ENCODE data around the gene EYA3. TPM values are rescaled to one million over a fixed set of nuclear protein-coding genes. Genes with fewer than 3 reads are reported as not detected.

Gene EYA3
- total RNA-seq, 1 donor from 2014 or later, result 20.7 TPM

DNA sequence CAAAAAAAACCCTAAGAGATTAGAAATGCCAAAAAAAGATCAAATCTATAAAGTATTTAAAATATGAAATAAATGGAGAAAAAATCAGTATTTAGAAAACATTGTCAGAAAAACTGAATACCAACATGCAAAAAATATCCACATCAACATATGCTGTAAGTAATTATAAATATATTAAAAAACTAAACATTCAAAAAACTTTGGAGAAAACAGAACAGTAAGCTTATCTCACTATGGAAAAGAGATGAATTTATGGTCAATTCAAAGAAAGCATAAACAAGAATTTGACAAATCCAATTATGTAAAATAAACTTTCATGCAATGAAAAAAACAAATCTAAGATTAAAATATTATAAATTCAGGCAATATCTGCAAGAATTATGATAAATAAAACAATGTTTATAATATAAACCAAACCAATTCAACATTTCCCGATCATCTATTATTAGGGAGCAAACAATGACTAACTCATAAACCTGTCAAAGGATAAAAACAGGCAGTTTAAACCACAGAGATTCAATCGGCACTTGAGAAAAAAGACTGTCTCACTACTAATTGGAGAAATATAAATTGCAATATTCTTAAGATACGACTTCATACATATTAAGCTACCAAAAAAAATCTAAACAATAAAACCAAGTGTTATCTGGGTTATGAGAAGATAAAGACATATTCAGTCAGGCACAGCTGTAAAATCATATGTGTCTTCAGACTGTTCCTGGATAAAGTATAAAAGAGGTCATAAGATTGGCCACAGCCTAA is 21.8 kb downstream of the EYA3 start:
- Mint-ChIP-seq H3K9me3 (ENCODE audit: unreplicated experiment) (no peaks in the 10 kb centered on the region), H3K27ac (ENCODE audit: unreplicated experiment) (no peak overlapping the region), H3K4me1 (ENCODE audit: unreplicated experiment) (no peaks in the 10 kb centered on the region), H3K27me3 (ENCODE audit: unreplicated experiment) (no peaks in the 10 kb centered on the region), H3K4me3 (ENCODE audit: unreplicated experiment) (no peak overlapping the region), H3K36me3 (ENCODE audit: low read depth, unreplicated experiment) (no peaks in the 10 kb centered on the region)
- no peak for TF ChIP-seq CTCF (IDR thresholded peaks at IDR 0.05; ENCODE audit: unreplicated experiment)
- DNase-seq (ENCODE audit: low spot score), result no peak

GRCh38 chr1:28064064-28064463 is 24.3 kb downstream of the EYA3 start:
- no peak for DNase-seq (ENCODE audit: low spot score)
- H3K36me3 Mint-ChIP-seq (ENCODE audit: low read depth, unreplicated experiment), result no peaks in the 10 kb centered on the region
- H3K9me3 Mint-ChIP-seq (ENCODE audit: unreplicated experiment), result no peaks in the 10 kb centered on the region
- no peak overlapping the region for H3K27ac Mint-ChIP-seq (ENCODE audit: unreplicated experiment)
- H3K4me1 Mint-ChIP-seq (ENCODE audit: unreplicated experiment), result no peaks in the 10 kb centered on the region
- TF ChIP-seq CTCF (IDR thresholded peaks at IDR 0.05; ENCODE audit: unreplicated experiment), result no peak
- no peaks in the 10 kb centered on the region for H3K27me3 Mint-ChIP-seq (ENCODE audit: unreplicated experiment)
- no peak overlapping the region for H3K4me3 Mint-ChIP-seq (ENCODE audit: unreplicated experiment)

DNA sequence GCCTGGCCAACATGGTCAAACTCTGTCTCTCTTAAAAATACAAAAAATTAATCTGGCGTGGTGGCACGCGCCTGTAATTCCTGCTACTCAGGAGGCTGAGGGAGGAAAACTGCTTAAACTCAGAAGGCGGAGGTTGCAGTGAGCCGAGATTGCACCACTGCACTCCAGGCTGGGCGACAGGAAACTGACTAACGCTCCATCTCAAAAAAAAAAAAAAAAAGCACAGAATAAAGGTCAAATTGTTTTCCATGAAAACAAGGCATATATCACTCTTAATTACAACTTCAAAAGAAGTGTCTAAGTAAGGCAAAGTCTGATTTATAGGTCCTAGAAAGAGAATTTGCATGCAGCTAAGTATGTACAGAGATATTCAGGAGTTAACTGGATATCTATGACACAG is 25.6 kb downstream of the EYA3 start:
- Mint-ChIP-seq H3K36me3 (ENCODE audit: low read depth, unreplicated experiment) (no peaks in the 10 kb centered on the region), H3K9me3 (ENCODE audit: unreplicated experiment) (no peaks in the 10 kb centered on the region), H3K4me3 (ENCODE audit: unreplicated experiment) (no peak overlapping the region), H3K27me3 (ENCODE audit: unreplicated experiment) (no peaks in the 10 kb centered on the region), H3K4me1 (ENCODE audit: unreplicated experiment) (no peaks in the 10 kb centered on the region), H3K27ac (ENCODE audit: unreplicated experiment) (no peak overlapping the region)
- DNase-seq (ENCODE audit: low spot score), result no peak
- no peak for TF ChIP-seq CTCF (IDR thresholded peaks at IDR 0.05; ENCODE audit: unreplicated experiment)

DNA sequence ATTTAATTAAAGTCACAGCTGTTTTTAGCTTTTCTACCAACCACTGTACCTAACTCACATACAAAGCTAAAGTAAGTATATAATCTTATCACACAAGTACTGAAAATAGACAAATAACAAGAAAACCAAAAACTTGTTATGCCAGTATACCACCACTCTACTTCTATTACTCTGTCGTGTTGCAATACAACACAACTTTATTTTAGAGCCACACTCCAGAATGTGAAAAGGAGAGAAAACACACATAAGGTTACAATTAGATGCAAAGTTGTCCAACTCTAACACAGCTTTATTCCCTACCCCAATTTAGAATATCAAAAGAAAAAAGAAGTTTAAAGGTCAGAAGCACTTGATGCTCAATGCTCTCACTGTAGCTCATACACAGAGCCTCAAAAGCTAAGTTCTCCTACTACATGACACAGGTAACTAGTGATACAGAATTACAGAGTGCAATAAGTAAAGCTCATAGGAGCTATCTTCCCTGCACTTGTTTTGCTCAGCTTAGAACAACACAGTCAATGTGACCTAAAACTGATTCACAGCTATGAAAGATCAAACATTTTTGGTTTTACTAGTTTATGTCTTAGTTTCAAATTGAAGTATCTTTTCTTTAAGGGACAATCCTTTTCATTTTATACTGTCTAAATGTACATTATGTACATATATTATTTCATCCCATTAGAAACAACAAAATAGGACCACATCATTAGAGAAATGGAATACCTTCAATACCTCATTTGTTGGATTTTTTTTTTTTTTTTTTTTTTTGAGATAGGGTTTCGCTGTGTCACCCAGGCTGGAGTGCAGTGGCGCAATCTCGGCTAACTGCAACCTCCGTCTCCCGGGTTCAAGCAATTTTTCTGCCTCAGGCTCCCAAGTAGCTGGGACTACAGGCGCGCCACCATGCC is 29.2 kb downstream of the EYA3 start:
- H3K4me1 Mint-ChIP-seq (ENCODE audit: unreplicated experiment), result peaks cover 3% of the 10 kb centered on the region
- no peak for TF ChIP-seq CTCF (IDR thresholded peaks at IDR 0.05; ENCODE audit: unreplicated experiment)
- H3K9me3 Mint-ChIP-seq (ENCODE audit: unreplicated experiment), result no peaks in the 10 kb centered on the region
- no peak for DNase-seq (ENCODE audit: low spot score)
- no peaks in the 10 kb centered on the region for H3K36me3 Mint-ChIP-seq (ENCODE audit: low read depth, unreplicated experiment)
- H3K4me3 Mint-ChIP-seq (ENCODE audit: unreplicated experiment), result no peak overlapping the region
- no peak overlapping the region for H3K27ac Mint-ChIP-seq (ENCODE audit: unreplicated experiment)
- H3K27me3 Mint-ChIP-seq (ENCODE audit: unreplicated experiment), result no peaks in the 10 kb centered on the region

DNA sequence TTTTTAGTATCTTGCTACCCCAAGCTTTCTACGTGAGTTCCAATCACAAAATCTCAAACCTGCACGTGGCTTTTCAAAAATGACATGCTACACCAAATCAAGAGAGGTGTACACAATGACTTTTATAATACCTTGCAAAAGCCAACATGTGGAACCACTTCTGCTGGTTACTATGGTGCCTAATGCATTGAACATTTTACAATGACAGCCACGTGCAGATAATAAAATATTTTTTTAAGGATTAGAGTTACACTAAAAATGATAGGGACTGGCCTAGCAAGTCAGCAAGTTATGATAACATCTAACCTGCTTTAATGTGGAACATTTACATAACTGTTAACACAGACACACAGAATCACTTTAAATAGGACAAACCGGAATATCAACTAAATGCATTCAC is 30.2 kb downstream of the EYA3 start:
- Mint-ChIP-seq H3K27me3 (ENCODE audit: unreplicated experiment) (no peaks in the 10 kb centered on the region), H3K9me3 (ENCODE audit: unreplicated experiment) (no peaks in the 10 kb centered on the region), H3K27ac (ENCODE audit: unreplicated experiment) (no peak overlapping the region), H3K4me1 (ENCODE audit: unreplicated experiment) (peaks cover 3% of the 10 kb centered on the region), H3K36me3 (ENCODE audit: low read depth, unreplicated experiment) (no peaks in the 10 kb centered on the region), H3K4me3 (ENCODE audit: unreplicated experiment) (no peak overlapping the region)
- no peak for DNase-seq (ENCODE audit: low spot score)
- TF ChIP-seq CTCF (IDR thresholded peaks at IDR 0.05; ENCODE audit: unreplicated experiment), result no peak

Data from endothelial cell (in vitro differentiated cells).